ENCODE data around the gene WNT2. TPM values are rescaled to one million over a fixed set of nuclear protein-coding genes. Genes with fewer than 3 reads are reported as not detected.

The WNT2 gene
- polyA plus RNA-seq, 1 experiment: 24.4 TPM

GRCh38 chr7:117243390-117243789, 79.5 kb downstream of the WNT2 start:
- Histone ChIP-seq H3K9me3 (ENCODE audit: control insufficient read depth, insufficient read depth, low read length) (no peaks in the 10 kb centered on the region), H3K27ac (ENCODE audit: low read depth, low read length) (no peak overlapping the region), H3K4me3 (ENCODE audit: low read depth, low read length) (no peak overlapping the region), H3K27me3 (ENCODE audit: control insufficient read depth, insufficient read depth, low read length) (no peaks in the 10 kb centered on the region)
- no peak for DNase-seq (ENCODE audit: low read depth, low spot score)
- POLR2A ChIA-PET: no interaction called here
- TF ChIP-seq, protein P1, sequence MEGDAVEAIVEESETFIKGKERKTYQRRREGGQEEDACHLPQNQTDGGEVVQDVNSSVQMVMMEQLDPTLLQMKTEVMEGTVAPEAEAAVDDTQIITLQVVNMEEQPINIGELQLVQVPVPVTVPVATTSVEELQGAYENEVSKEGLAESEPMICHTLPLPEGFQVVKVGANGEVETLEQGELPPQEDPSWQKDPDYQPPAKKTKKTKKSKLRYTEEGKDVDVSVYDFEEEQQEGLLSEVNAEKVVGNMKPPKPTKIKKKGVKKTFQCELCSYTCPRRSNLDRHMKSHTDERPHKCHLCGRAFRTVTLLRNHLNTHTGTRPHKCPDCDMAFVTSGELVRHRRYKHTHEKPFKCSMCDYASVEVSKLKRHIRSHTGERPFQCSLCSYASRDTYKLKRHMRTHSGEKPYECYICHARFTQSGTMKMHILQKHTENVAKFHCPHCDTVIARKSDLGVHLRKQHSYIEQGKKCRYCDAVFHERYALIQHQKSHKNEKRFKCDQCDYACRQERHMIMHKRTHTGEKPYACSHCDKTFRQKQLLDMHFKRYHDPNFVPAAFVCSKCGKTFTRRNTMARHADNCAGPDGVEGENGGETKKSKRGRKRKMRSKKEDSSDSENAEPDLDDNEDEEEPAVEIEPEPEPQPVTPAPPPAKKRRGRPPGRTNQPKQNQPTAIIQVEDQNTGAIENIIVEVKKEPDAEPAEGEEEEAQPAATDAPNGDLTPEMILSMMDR (IDR thresholded peaks at IDR 0.05; ENCODE audit: low read depth, low read length): no peak
- CTCF ChIA-PET: interaction anchor here (0.9 kb wide), 1 partner anchor 30 kb away, joined by 4 read pairs; no protein-coding TSS in a partner anchor

DNA sequence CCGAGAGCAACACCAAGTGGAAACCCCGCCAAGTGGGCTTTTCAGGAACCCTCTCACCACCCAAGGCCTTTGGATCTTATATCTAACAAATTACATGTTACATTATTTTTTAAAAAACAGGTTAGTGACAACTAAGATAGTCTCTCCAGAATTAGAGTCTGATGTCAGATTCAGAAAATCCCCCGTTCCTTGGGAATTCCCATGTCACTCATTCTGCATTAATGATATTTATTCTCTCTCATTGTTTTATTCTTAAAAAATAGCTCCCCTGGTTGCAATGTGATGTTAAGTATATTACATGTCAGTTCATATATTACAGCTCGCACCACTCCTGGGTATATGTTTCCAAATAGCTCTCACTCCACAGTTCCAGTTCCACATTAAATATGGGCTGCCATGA, 81.8 kb downstream of the WNT2 start:
- TF ChIP-seq, protein P1 (IDR thresholded peaks at IDR 0.05; ENCODE audit: low read depth, low read length): no peak
- no peak overlapping the region for H3K4me3 ChIP-seq (ENCODE audit: low read depth, low read length)
- H3K9me3 ChIP-seq (ENCODE audit: control insufficient read depth, insufficient read depth, low read length): no peaks in the 10 kb centered on the region
- DNase-seq (ENCODE audit: low read depth, low spot score): no peak
- ChIA-PET CTCF (no interaction called here), POLR2A (no interaction called here)
- no peak overlapping the region for H3K27ac ChIP-seq (ENCODE audit: low read depth, low read length)
- no peaks in the 10 kb centered on the region for H3K27me3 ChIP-seq (ENCODE audit: control insufficient read depth, insufficient read depth, low read length)

DNA sequence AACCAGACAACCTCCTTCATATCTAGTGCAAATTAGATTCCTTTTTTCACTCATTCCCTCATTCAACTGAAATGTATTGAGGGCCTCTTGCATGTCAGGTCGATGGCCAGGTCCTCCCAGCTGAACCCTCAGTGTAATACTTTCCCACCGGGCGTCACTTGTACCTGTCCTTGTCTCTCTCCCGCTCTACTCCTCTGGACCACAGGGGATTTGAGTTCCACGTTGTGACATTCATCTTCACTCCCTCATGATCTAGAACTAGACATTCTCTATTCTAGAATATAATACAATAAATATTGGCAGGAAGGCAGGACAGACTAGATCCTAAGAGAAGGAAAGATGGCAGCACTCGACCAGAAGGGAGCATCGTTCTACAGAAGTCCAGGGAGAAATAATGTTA, 83.9 kb downstream of the WNT2 start:
- TF ChIP-seq, protein P1 (IDR thresholded peaks at IDR 0.05; ENCODE audit: low read depth, low read length): no peak
- Histone ChIP-seq H3K27ac (ENCODE audit: low read depth, low read length) (no peak overlapping the region), H3K4me3 (ENCODE audit: low read depth, low read length) (no peak overlapping the region), H3K27me3 (ENCODE audit: control insufficient read depth, insufficient read depth, low read length) (no peaks in the 10 kb centered on the region), H3K9me3 (ENCODE audit: control insufficient read depth, insufficient read depth, low read length) (no peaks in the 10 kb centered on the region)
- DNase-seq (ENCODE audit: low read depth, low spot score): no peak
- CTCF ChIA-PET: no interaction called here
- POLR2A ChIA-PET: no interaction called here

GRCh38 chr7:117238472-117238871, 84.4 kb downstream of the WNT2 start:
- no peak overlapping the region for H3K4me3 ChIP-seq (ENCODE audit: low read depth, low read length)
- TF ChIP-seq, protein P1 (IDR thresholded peaks at IDR 0.05; ENCODE audit: low read depth, low read length): no peak
- ChIA-PET CTCF (no interaction called here), POLR2A (no interaction called here)
- H3K9me3 ChIP-seq (ENCODE audit: control insufficient read depth, insufficient read depth, low read length): no peaks in the 10 kb centered on the region
- no peak for DNase-seq (ENCODE audit: low read depth, low spot score)
- H3K27ac ChIP-seq (ENCODE audit: low read depth, low read length): no peak overlapping the region
- no peaks in the 10 kb centered on the region for H3K27me3 ChIP-seq (ENCODE audit: control insufficient read depth, insufficient read depth, low read length)

DNA sequence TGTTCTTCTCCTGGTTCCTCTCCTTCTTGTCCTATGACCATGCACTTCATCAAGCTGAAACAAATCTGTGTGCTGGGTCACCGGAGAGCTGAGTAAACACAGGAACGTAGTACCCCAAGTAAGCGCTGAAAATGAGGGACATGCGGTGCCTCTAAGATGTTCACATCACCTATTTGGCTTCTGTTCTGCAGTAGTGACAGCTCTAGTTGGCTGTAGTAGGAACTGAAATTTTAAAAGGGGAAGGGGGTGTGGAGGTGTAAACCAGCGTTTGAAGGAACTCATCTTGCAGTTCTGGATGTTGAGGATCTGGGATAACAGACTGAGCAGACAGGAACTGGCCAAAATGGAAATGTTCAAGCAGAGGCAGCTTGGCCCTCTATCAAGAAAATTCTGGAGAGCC, 85.2 kb downstream of the WNT2 start:
- POLR2A ChIA-PET: no interaction called here
- CTCF ChIA-PET: interaction anchor here (0.6 kb wide), 1 partner anchor 27 kb away, joined by 3 read pairs; no protein-coding TSS in a partner anchor
- TF ChIP-seq, protein P1 (IDR thresholded peaks at IDR 0.05; ENCODE audit: low read depth, low read length): no peak

More for the DNA sequence above, 85.2 kb downstream of the WNT2 start:
- no peak for DNase-seq (ENCODE audit: low read depth, low spot score)
- Histone ChIP-seq H3K27ac (ENCODE audit: low read depth, low read length) (no peak overlapping the region), H3K9me3 (ENCODE audit: control insufficient read depth, insufficient read depth, low read length) (no peaks in the 10 kb centered on the region), H3K4me3 (ENCODE audit: low read depth, low read length) (no peak overlapping the region), H3K27me3 (ENCODE audit: control insufficient read depth, insufficient read depth, low read length) (no peaks in the 10 kb centered on the region)
